ENCODE data around the gene C1orf50.
"Not testable (repeated sequence)": the region's sequence is repeated elsewhere in the genome, so short reads cannot be mapped to it uniquely, and the experiment has no call there.

The C1orf50 gene

GRCh38 chr1:42784946-42785693 is 18.1 kb downstream of the C1orf50 start, which contains the start of gene TMEM269:
TSS of gene TMEM269 (plus strand) at chr1:42784991. CDS start at chr1:42789894, 4,903 bp downstream.
- Histone ChIP-seq H3K4me1 (ENCODE audit: control insufficient read depth, insufficient read depth, low read length) (peaks cover 9% of the 10 kb centered on the region), H3K27me3 (ENCODE audit: control insufficient read depth, insufficient read depth, low read length) (no peaks in the 10 kb centered on the region), H3K9me3 (replicated peaks; ENCODE audit: low read length) (no peaks in the 10 kb centered on the region), H3K4me3 (ENCODE audit: low read length) (peak within 1 kb of the TSS; percentile 66), H3K9ac (ENCODE audit: low read depth, low read length) (no peak within 1 kb of the TSS), H3K36me3 (ENCODE audit: insufficient read depth, low read length) (peaks cover 19% of the 10 kb centered on the region), H3K4me2 (ENCODE audit: low read length) (peak within 1 kb of the TSS; percentile 84)

- Histone ChIP-seq H3K36me3 (ENCODE audit: insufficient read depth, low read length) (peaks cover 10% of the 10 kb centered on the region), H3K27me3 (ENCODE audit: control insufficient read depth, insufficient read depth, low read length) (no peaks in the 10 kb centered on the region), H3K4me3 (ENCODE audit: low read length) (no peak overlapping the region)
These were observed 19.0 kb downstream of the C1orf50 start for GRCh38 chr1:42786097-42786496.

GRCh38 chr1:42788021-42788420 is 21.0 kb downstream of the C1orf50 start:
- H3K27me3 ChIP-seq (ENCODE audit: control insufficient read depth, insufficient read depth, low read length): no peaks in the 10 kb centered on the region
- no peak overlapping the region for H3K9ac ChIP-seq (ENCODE audit: low read depth, low read length)
- no peaks in the 10 kb centered on the region for H3K9me3 ChIP-seq (replicated peaks; ENCODE audit: low read length)
- H3K4me1 ChIP-seq (ENCODE audit: control insufficient read depth, insufficient read depth, low read length): peaks cover 9% of the 10 kb centered on the region
- H3K4me2 ChIP-seq (ENCODE audit: low read length): no peak overlapping the region
- no peaks in the 10 kb centered on the region for H3K36me3 ChIP-seq (ENCODE audit: insufficient read depth, low read length)
- H3K4me3 ChIP-seq (ENCODE audit: low read length): no peak overlapping the region

More at GRCh38 chr1:42786097-42786496, 19.0 kb downstream of the C1orf50 start:
- Histone ChIP-seq H3K4me1 (ENCODE audit: control insufficient read depth, insufficient read depth, low read length) (peaks cover 9% of the 10 kb centered on the region), H3K9ac (ENCODE audit: low read depth, low read length) (no peak overlapping the region), H3K4me2 (ENCODE audit: low read length) (no peak overlapping the region), H3K9me3 (replicated peaks; ENCODE audit: low read length) (no peaks in the 10 kb centered on the region)

- no peaks in the 10 kb centered on the region for H3K36me3 ChIP-seq (ENCODE audit: insufficient read depth, low read length)
- no peak overlapping the region for H3K9ac ChIP-seq (ENCODE audit: low read depth, low read length)
- no peak overlapping the region for H3K4me3 ChIP-seq (ENCODE audit: low read length)
- peaks cover 3% of the 10 kb centered on the region for H3K27me3 ChIP-seq (ENCODE audit: control insufficient read depth, insufficient read depth, low read length)
- no peaks in the 10 kb centered on the region for H3K9me3 ChIP-seq (replicated peaks; ENCODE audit: low read length)
- H3K4me2 ChIP-seq (ENCODE audit: low read length): no peak overlapping the region
- H3K4me1 ChIP-seq (ENCODE audit: control insufficient read depth, insufficient read depth, low read length): no peaks in the 10 kb centered on the region
These were observed 26.8 kb downstream of the C1orf50 start for GRCh38 chr1:42793824-42794223.

- Histone ChIP-seq H3K9me3 (replicated peaks; ENCODE audit: low read length) (no peaks in the 10 kb centered on the region), H3K4me1 (ENCODE audit: control insufficient read depth, insufficient read depth, low read length) (no peaks in the 10 kb centered on the region), H3K4me3 (ENCODE audit: low read length) (no peak overlapping the region), H3K4me2 (ENCODE audit: low read length) (no peak overlapping the region), H3K36me3 (ENCODE audit: insufficient read depth, low read length) (no peaks in the 10 kb centered on the region), H3K9ac (ENCODE audit: low read depth, low read length) (no peak overlapping the region), H3K27me3 (ENCODE audit: control insufficient read depth, insufficient read depth, low read length) (peaks cover 3% of the 10 kb centered on the region)
These were observed 30.4 kb downstream of the C1orf50 start for GRCh38 chr1:42797414-42797813.

GRCh38 chr1:42797979-42798378 is 30.9 kb downstream of the C1orf50 start:
- no peaks in the 10 kb centered on the region for H3K36me3 ChIP-seq (ENCODE audit: insufficient read depth, low read length)
- no peak overlapping the region for H3K4me2 ChIP-seq (ENCODE audit: low read length)
- H3K9ac ChIP-seq (ENCODE audit: low read depth, low read length): no peak overlapping the region
- H3K4me3 ChIP-seq (ENCODE audit: low read length): no peak overlapping the region
- H3K4me1 ChIP-seq (ENCODE audit: control insufficient read depth, insufficient read depth, low read length): no peaks in the 10 kb centered on the region
- H3K9me3 ChIP-seq (replicated peaks; ENCODE audit: low read length): no peaks in the 10 kb centered on the region
- H3K27me3 ChIP-seq (ENCODE audit: control insufficient read depth, insufficient read depth, low read length): peaks cover 3% of the 10 kb centered on the region

GRCh38 chr1:42801832-42802473 is 34.9 kb downstream of the C1orf50 start:
- no peaks in the 10 kb centered on the region for H3K36me3 ChIP-seq (ENCODE audit: insufficient read depth, low read length)
- H3K4me1 ChIP-seq (ENCODE audit: control insufficient read depth, insufficient read depth, low read length): no peaks in the 10 kb centered on the region
- H3K9ac ChIP-seq (ENCODE audit: low read depth, low read length): no peak overlapping the region
- no peaks in the 10 kb centered on the region for H3K9me3 ChIP-seq (replicated peaks; ENCODE audit: low read length)
- no peak overlapping the region for H3K4me2 ChIP-seq (ENCODE audit: low read length)
- H3K27me3 ChIP-seq (ENCODE audit: control insufficient read depth, insufficient read depth, low read length): no peaks in the 10 kb centered on the region
- no peak overlapping the region for H3K4me3 ChIP-seq (ENCODE audit: low read length)

- Histone ChIP-seq H3K4me3 (ENCODE audit: low read length) (no peak overlapping the region), H3K36me3 (ENCODE audit: insufficient read depth, low read length) (no peaks in the 10 kb centered on the region), H3K4me1 (ENCODE audit: control insufficient read depth, insufficient read depth, low read length) (no peaks in the 10 kb centered on the region), H3K4me2 (ENCODE audit: low read length) (no peak overlapping the region), H3K9ac (ENCODE audit: low read depth, low read length) (no peak overlapping the region), H3K9me3 (replicated peaks; ENCODE audit: low read length) (no peaks in the 10 kb centered on the region), H3K27me3 (ENCODE audit: control insufficient read depth, insufficient read depth, low read length) (no peaks in the 10 kb centered on the region)
These were observed 39.1 kb downstream of the C1orf50 start for GRCh38 chr1:42806171-42806570.

- Histone ChIP-seq H3K36me3 (ENCODE audit: insufficient read depth, low read length) (no peaks in the 10 kb centered on the region), H3K9me3 (replicated peaks; ENCODE audit: low read length) (no peaks in the 10 kb centered on the region), H3K4me3 (ENCODE audit: low read length) (no peak overlapping the region), H3K4me1 (ENCODE audit: control insufficient read depth, insufficient read depth, low read length) (no peaks in the 10 kb centered on the region), H3K4me2 (ENCODE audit: low read length) (no peak overlapping the region), H3K27me3 (ENCODE audit: control insufficient read depth, insufficient read depth, low read length) (no peaks in the 10 kb centered on the region), H3K9ac (ENCODE audit: low read depth, low read length) (no peak overlapping the region)
These were observed 39.5 kb downstream of the C1orf50 start for GRCh38 chr1:42806593-42806992.

GRCh38 chr1:42807056-42807668 is 40.1 kb downstream of the C1orf50 start:
- no peaks in the 10 kb centered on the region for H3K36me3 ChIP-seq (ENCODE audit: insufficient read depth, low read length)
- no peak overlapping the region for H3K9ac ChIP-seq (ENCODE audit: low read depth, low read length)
- no peaks in the 10 kb centered on the region for H3K9me3 ChIP-seq (replicated peaks; ENCODE audit: low read length)
- no peak overlapping the region for H3K4me2 ChIP-seq (ENCODE audit: low read length)
- no peaks in the 10 kb centered on the region for H3K4me1 ChIP-seq (ENCODE audit: control insufficient read depth, insufficient read depth, low read length)
- H3K27me3 ChIP-seq (ENCODE audit: control insufficient read depth, insufficient read depth, low read length): no peaks in the 10 kb centered on the region
- H3K4me3 ChIP-seq (ENCODE audit: low read length): no peak overlapping the region

GRCh38 chr1:42814815-42815214 is 47.8 kb downstream of the C1orf50 start:
- not testable (repeated sequence) for H3K27me3 ChIP-seq (ENCODE audit: control insufficient read depth, insufficient read depth, low read length)

More at GRCh38 chr1:42814815-42815214, 47.8 kb downstream of the C1orf50 start:
- not testable (repeated sequence) for H3K4me3 ChIP-seq (ENCODE audit: low read length); H3K9me3 ChIP-seq (replicated peaks; ENCODE audit: low read length); H3K9ac ChIP-seq (ENCODE audit: low read depth, low read length); H3K4me2 ChIP-seq (ENCODE audit: low read length); H3K36me3 ChIP-seq (ENCODE audit: insufficient read depth, low read length)
- peaks cover 16% of the 10 kb centered on the region for H3K4me1 ChIP-seq (ENCODE audit: control insufficient read depth, insufficient read depth, low read length)
